ENCODE data around the gene IGF2BP3. TPM values are rescaled to one million over a fixed set of nuclear protein-coding genes. Genes with fewer than 3 reads are reported as not detected.

IGF2BP3 gene
- total RNA-seq, 4 donors from 2014 or later: 45.8 TPM; not detected in 3

- H3K36me3 ChIP-seq: no peaks in the 10 kb centered on the region
- H3K4me1 ChIP-seq: no peaks in the 10 kb centered on the region
- TF ChIP-seq CTCF (IDR thresholded peaks at IDR 0.05) (no peak), POLR2A (IDR thresholded peaks at IDR 0.05) (no peak)
- peaks cover 32 to 68% of the 10 kb centered on the region in 2 donors for H3K27me3 ChIP-seq
- H3K9me3 ChIP-seq: no peaks in the 10 kb centered on the region
- DNase-seq: no peak
- H3K4me3 ChIP-seq: no peak overlapping the region
- no peak overlapping the region for H3K27ac ChIP-seq
- intact Hi-C loops (cut with DNase I; ENCODE audit: low total_unique reads): no loop called here
Measured at GRCh38 chr7:23477962-23478866, 7.9 kb upstream of the IGF2BP3 start.

GRCh38 chr7:23477157-23477499 lies 6.8 kb upstream of the IGF2BP3 start:
- Histone ChIP-seq H3K27ac (no peak overlapping the region), H3K36me3 (no peaks in the 10 kb centered on the region), H3K4me1 (no peaks in the 10 kb centered on the region), H3K9me3 (no peaks in the 10 kb centered on the region), H3K4me3 (no peak overlapping the region), H3K27me3 (peaks cover 37 to 79% of the 10 kb centered on the region in 2 donors)
- TF ChIP-seq CTCF (IDR thresholded peaks at IDR 0.05) (no peak), POLR2A (IDR thresholded peaks at IDR 0.05) (no peak)
- intact Hi-C loops (cut with DNase I; ENCODE audit: low total_unique reads): no loop called here
- no peak for DNase-seq

- no peak for DNase-seq
- TF ChIP-seq CTCF (IDR thresholded peaks at IDR 0.05): no peak
- TF ChIP-seq POLR2A (IDR thresholded peaks at IDR 0.05): no peak
- H3K4me3 ChIP-seq: no peak overlapping the region
- peaks cover 37 to 85% of the 10 kb centered on the region in 2 donors for H3K27me3 ChIP-seq
- H3K36me3 ChIP-seq: no peaks in the 10 kb centered on the region
- H3K9me3 ChIP-seq: no peaks in the 10 kb centered on the region
- intact Hi-C loops (cut with DNase I; ENCODE audit: low total_unique reads): no loop called here
- no peak overlapping the region for H3K27ac ChIP-seq
- no peaks in the 10 kb centered on the region for H3K4me1 ChIP-seq
Measured at GRCh38 chr7:23476286-23477156, 6.2 kb upstream of the IGF2BP3 start.

- Histone ChIP-seq H3K36me3 (no peaks in the 10 kb centered on the region), H3K27ac (no peak overlapping the region), H3K4me1 (peaks cover 0 to 6% of the 10 kb centered on the region in 2 donors), H3K9me3 (no peaks in the 10 kb centered on the region), H3K4me3 (no peak overlapping the region), H3K27me3 (peaks cover 38 to 95% of the 10 kb centered on the region in 2 donors)
- no peak for DNase-seq
- TF ChIP-seq POLR2A (IDR thresholded peaks at IDR 0.05) (no peak), CTCF (IDR thresholded peaks at IDR 0.05) (no peak)
- intact Hi-C loops (cut with DNase I; ENCODE audit: low total_unique reads): no loop called here
Measured at GRCh38 chr7:23475576-23475839, 5.2 kb upstream of the IGF2BP3 start.
